Activated CD8-positive, alpha-beta T cell treated with anti-CD3 and anti-CD28 coated beads for 36 hours (primary cell): ENCODE measurements around the gene DHX8. TPM values are rescaled to one million over a fixed set of nuclear protein-coding genes. Genes with fewer than 3 reads are reported as not detected.
"Not testable (repeated sequence)": the region's sequence is repeated elsewhere in the genome, so short reads cannot be mapped to it uniquely, and the experiment has no call there.

ENCODE experiments used
- ATAC-seq: fragments of 200-7000 bp; cut with Tn5 transposase; one replicate; pipeline ENCODE4 v1.10.0; 2021; ENCODE audit warnings: mild to moderate bottlenecking, moderate library complexity
- CTCF ChIA-PET: fragments of 350-600 bp; sonication (Branson Sonifier 250); formaldehyde crosslinking; loops from one replicate; lab custom pipeline; 2021; ENCODE audit warnings: antibody characterized with exemption; lab: Charles Lee
- POLR2A ChIA-PET: fragments of 350-600 bp; sonication (Branson Sonifier 250); formaldehyde crosslinking; loops from one replicate; lab custom pipeline; 2021; ENCODE audit warnings: antibody characterized with exemption; lab: Charles Lee
- DNase-seq: peaks from one replicate; pipeline ENCODE4 v3.0.0-alpha.2; 2020
- H3K27ac Mint-ChIP-seq: one replicate; pipeline ENCODE4 v1.8.0; 2021; ENCODE audit warnings: mild to moderate bottlenecking, mixed read lengths
- H3K27me3 Mint-ChIP-seq: one replicate; pipeline ENCODE4 v1.8.0; 2021; ENCODE audit warnings: mixed read lengths
- H3K36me3 Mint-ChIP-seq: one replicate; pipeline ENCODE4 v1.8.0; 2021; ENCODE audit warnings: low read depth, mixed read lengths
- H3K4me1 Mint-ChIP-seq: one replicate; pipeline ENCODE4 v1.8.0; 2021; ENCODE audit warnings: low read depth, mixed read lengths
- H3K4me3 Mint-ChIP-seq: one replicate; pipeline ENCODE4 v1.8.0; 2021; ENCODE audit warnings: mild to moderate bottlenecking, moderate library complexity, mixed read lengths
- H3K9me3 Mint-ChIP-seq: one replicate; pipeline ENCODE4 v1.8.0; 2021; ENCODE audit warnings: mixed read lengths
- CTCF ChIP-seq: fragments of 200-600 bp; IDR thresholded peaks from one replicate; pipeline ENCODE4 v1.8.0; 2022; ENCODE audit warnings: antibody characterized with exemption, mild to moderate bottlenecking
- intact Hi-C: fragments of 100-400 bp; cut with micrococcal nuclease; formaldehyde crosslinking; loops from one replicate; pipeline ENCODE4 v1.10.0; 2022
- total RNA-seq, 2 experiments: library from RNA; stranded (reverse); gene quantifications; one replicate each; pipeline ENCODE4 v1.2.3, GENCODE V29; 2021

The DHX8 gene
- total RNA-seq, 2 experiments from 2014 or later = 43.0 to 45.1 TPM

GRCh38 chr17:43454868-43455267 lies 28.9 kb upstream of the DHX8 start:
- no peak overlapping the region for H3K4me3 Mint-ChIP-seq
- H3K36me3 Mint-ChIP-seq = no peaks in the 10 kb centered on the region
- ChIA-PET POLR2A (no interaction called here), CTCF (no interaction called here)
- intact Hi-C loops = no loop called here
- ATAC-seq = no peak
- H3K4me1 Mint-ChIP-seq = peaks cover 9% of the 10 kb centered on the region
- no peak overlapping the region for H3K27ac Mint-ChIP-seq
- DNase-seq = no peak
- TF ChIP-seq CTCF = no peak
- no peaks in the 10 kb centered on the region for H3K9me3 Mint-ChIP-seq
- peaks cover 9% of the 10 kb centered on the region for H3K27me3 Mint-ChIP-seq

GRCh38 chr17:43456029-43456428 lies 27.7 kb upstream of the DHX8 start:
- Mint-ChIP-seq H3K4me3 (no peak overlapping the region), H3K27ac (no peak overlapping the region), H3K9me3 (no peaks in the 10 kb centered on the region), H3K4me1 (peaks cover 9% of the 10 kb centered on the region), H3K27me3 (peaks cover 6% of the 10 kb centered on the region), H3K36me3 (no peaks in the 10 kb centered on the region)
- no peak for TF ChIP-seq CTCF
- DNase-seq (no peak), ATAC-seq (no peak)
- CTCF ChIA-PET = interaction anchor here (1.0 to 1.4 kb wide), 2 partner anchors 57 to 62 kb away, joined by 4 read pairs; partner anchors contain the start of gene ARL4D
- intact Hi-C loops = no loop called here
- POLR2A ChIA-PET = interaction anchor here (1.2 to 1.3 kb wide), 2 partner anchors 28 to 30 kb away, joined by 3 to 4 read pairs; partner anchors contain the start of gene DHX8

GRCh38 chr17:43456661-43457361 lies 27.0 kb upstream of the DHX8 start:
- Mint-ChIP-seq H3K36me3 (no peaks in the 10 kb centered on the region), H3K4me3 (no peak overlapping the region), H3K27me3 (peaks cover 6% of the 10 kb centered on the region), H3K4me1 (peaks cover 9% of the 10 kb centered on the region), H3K27ac (no peak overlapping the region), H3K9me3 (no peaks in the 10 kb centered on the region)
- peak; percentile 46 for DNase-seq
- CTCF ChIA-PET = interaction anchor here (1.0 to 1.4 kb wide), 2 partner anchors 58 to 62 kb away, joined by 4 read pairs; partner anchors contain the start of gene ARL4D
- ATAC-seq = peak; percentile 65
- TF ChIP-seq CTCF = no peak
- POLR2A ChIA-PET = interaction anchor here (1.2 to 1.3 kb wide), 3 partner anchors 27 to 89 kb away, joined by 3 to 4 read pairs (median 4); partner anchors contain the start of gene DHX8
- intact Hi-C loops = no loop called here

- no peaks in the 10 kb centered on the region for H3K9me3 Mint-ChIP-seq
- H3K27ac Mint-ChIP-seq = no peak overlapping the region
- peaks cover 9% of the 10 kb centered on the region for H3K4me1 Mint-ChIP-seq
- H3K27me3 Mint-ChIP-seq = peaks cover 6% of the 10 kb centered on the region
- TF ChIP-seq CTCF = no peak
- POLR2A ChIA-PET = interaction anchor here (1.3 kb wide), 2 partner anchors 27 to 89 kb away, joined by 3 to 4 read pairs; partner anchors contain the start of gene DHX8
- intact Hi-C loops = no loop called here
- CTCF ChIA-PET = interaction anchor here (1.4 to 3.2 kb wide), 3 partner anchors 26 to 63 kb away, joined by 4 to 11 read pairs (median 5); partner anchors contain the start of genes ARL4D and DHX8
- no peak overlapping the region for H3K4me3 Mint-ChIP-seq
- ATAC-seq (no peak), DNase-seq (no peak)
- no peaks in the 10 kb centered on the region for H3K36me3 Mint-ChIP-seq
These were observed 26.4 kb upstream of the DHX8 start for GRCh38 chr17:43457362-43457692.

GRCh38 chr17:43459878-43460277 lies 23.9 kb upstream of the DHX8 start:
- H3K4me3 Mint-ChIP-seq, POLR2A ChIA-PET, DNase-seq, H3K36me3 Mint-ChIP-seq, ATAC-seq, H3K27me3 Mint-ChIP-seq, H3K4me1 Mint-ChIP-seq, intact Hi-C loops, H3K9me3 Mint-ChIP-seq, H3K27ac Mint-ChIP-seq: not testable (repeated sequence)
- CTCF ChIA-PET = interaction anchor here (1.9 to 3.2 kb wide), 2 partner anchors 23 to 125 kb away, joined by 4 to 11 read pairs; partner anchors contain the start of gene DHX8
